ENCODE data around the gene SLC18A2. TPM values are rescaled to one million over a fixed set of nuclear protein-coding genes. Genes with fewer than 3 reads are reported as not detected.

The SLC18A2 gene
- total and polyA plus RNA-seq, 9 of the 15 experiments (the other 6 are each of a cell fraction or from before 2014, with no cell fraction given), result 0.03 to 5.4 (median 0.40) TPM

DNA sequence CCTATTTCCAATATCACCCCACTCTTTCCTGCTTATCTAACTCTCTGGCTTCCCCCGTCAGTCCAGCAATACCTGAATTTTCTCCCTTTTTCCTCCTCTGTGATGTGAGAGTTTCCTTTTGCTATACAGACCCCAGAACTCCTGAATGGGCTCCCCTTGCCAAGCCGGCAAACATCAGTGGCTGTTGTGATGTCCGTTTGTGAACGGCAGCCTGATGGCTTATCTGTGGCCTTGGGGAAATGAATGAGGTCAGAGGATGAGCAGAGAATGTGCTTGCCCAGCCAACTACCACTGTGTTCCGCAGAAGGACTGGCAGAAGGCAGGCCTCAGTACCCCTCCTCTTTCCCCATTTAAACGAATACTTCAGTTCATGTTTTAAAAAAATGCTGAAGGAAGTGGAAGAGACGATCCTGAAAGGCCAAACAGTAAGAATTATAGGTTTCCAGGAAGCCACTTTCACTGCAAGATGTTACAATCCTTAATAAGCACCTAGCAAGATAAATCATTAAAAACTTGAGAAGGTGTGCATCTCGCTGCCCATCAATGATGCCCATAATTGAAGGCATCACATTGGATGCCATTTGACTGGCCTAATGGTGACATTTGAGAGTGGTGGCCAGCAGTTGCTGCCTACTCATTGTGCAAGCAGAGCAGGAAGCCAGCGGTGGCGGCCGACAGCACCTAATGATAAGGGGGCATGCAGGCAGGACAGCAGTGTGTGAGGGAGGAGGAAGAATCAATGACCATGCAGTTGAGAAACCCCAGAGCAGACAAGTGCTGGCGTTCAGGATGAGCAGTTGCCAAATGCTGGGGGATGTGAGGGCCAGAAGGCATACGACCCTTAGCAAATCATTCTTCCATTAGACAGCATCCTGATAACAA is 31.5 kb downstream of the SLC18A2 start (continued):
- TF ChIP-seq, protein P1, sequence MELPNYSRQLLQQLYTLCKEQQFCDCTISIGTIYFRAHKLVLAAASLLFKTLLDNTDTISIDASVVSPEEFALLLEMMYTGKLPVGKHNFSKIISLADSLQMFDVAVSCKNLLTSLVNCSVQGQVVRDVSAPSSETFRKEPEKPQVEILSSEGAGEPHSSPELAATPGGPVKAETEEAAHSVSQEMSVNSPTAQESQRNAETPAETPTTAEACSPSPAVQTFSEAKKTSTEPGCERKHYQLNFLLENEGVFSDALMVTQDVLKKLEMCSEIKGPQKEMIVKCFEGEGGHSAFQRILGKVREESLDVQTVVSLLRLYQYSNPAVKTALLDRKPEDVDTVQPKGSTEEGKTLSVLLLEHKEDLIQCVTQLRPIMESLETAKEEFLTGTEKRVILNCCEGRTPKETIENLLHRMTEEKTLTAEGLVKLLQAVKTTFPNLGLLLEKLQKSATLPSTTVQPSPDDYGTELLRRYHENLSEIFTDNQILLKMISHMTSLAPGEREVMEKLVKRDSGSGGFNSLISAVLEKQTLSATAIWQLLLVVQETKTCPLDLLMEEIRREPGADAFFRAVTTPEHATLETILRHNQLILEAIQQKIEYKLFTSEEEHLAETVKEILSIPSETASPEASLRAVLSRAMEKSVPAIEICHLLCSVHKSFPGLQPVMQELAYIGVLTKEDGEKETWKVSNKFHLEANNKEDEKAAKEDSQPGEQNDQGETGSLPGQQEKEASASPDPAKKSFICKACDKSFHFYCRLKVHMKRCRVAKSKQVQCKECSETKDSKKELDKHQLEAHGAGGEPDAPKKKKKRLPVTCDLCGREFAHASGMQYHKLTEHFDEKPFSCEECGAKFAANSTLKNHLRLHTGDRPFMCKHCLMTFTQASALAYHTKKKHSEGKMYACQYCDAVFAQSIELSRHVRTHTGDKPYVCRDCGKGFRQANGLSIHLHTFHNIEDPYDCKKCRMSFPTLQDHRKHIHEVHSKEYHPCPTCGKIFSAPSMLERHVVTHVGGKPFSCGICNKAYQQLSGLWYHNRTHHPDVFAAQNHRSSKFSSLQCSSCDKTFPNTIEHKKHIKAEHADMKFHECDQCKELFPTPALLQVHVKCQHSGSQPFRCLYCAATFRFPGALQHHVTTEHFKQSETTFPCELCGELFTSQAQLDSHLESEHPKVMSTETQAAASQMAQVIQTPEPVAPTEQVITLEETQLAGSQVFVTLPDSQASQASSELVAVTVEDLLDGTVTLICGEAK (IDR thresholded peaks at IDR 0.05), result no peak
- TF ChIP-seq, protein P1 (CRISPR knock-in tag; IDR thresholded peaks at IDR 0.05), result no peak
- TF ChIP-seq SUPT5H (IDR thresholded peaks at IDR 0.05), result no peak
- no peak for TF ChIP-seq ZNF143 (CRISPR knock-in tag; IDR thresholded peaks at IDR 0.05)
- TF ChIP-seq DLX4 (CRISPR knock-in tag; IDR thresholded peaks at IDR 0.05), result no peak
- TF ChIP-seq TEAD4 (IDR thresholded peaks at IDR 0.05; ENCODE audit: low read length), result no peak
- TF ChIP-seq TEAD4 (CRISPR knock-in tag; IDR thresholded peaks at IDR 0.05; ENCODE audit: borderline replicate concordance), result no peak
- TF ChIP-seq, protein P2, sequence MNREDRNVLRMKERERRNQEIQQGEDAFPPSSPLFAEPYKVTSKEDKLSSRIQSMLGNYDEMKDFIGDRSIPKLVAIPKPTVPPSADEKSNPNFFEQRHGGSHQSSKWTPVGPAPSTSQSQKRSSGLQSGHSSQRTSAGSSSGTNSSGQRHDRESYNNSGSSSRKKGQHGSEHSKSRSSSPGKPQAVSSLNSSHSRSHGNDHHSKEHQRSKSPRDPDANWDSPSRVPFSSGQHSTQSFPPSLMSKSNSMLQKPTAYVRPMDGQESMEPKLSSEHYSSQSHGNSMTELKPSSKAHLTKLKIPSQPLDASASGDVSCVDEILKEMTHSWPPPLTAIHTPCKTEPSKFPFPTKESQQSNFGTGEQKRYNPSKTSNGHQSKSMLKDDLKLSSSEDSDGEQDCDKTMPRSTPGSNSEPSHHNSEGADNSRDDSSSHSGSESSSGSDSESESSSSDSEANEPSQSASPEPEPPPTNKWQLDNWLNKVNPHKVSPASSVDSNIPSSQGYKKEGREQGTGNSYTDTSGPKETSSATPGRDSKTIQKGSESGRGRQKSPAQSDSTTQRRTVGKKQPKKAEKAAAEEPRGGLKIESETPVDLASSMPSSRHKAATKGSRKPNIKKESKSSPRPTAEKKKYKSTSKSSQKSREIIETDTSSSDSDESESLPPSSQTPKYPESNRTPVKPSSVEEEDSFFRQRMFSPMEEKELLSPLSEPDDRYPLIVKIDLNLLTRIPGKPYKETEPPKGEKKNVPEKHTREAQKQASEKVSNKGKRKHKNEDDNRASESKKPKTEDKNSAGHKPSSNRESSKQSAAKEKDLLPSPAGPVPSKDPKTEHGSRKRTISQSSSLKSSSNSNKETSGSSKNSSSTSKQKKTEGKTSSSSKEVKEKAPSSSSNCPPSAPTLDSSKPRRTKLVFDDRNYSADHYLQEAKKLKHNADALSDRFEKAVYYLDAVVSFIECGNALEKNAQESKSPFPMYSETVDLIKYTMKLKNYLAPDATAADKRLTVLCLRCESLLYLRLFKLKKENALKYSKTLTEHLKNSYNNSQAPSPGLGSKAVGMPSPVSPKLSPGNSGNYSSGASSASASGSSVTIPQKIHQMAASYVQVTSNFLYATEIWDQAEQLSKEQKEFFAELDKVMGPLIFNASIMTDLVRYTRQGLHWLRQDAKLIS (CRISPR knock-in tag; IDR thresholded peaks at IDR 0.05), result no peak
- no peak for TF ChIP-seq ZNF232 (CRISPR knock-in tag; IDR thresholded peaks at IDR 0.05)
- TF ChIP-seq SRSF7 (optimal IDR thresholded peaks at IDR 0.05; ENCODE audit: low read depth, low read length), result no peak
- TF ChIP-seq SREBF2 (CRISPR knock-in tag; IDR thresholded peaks at IDR 0.05), result no peak
- TF ChIP-seq SOX6 (IDR thresholded peaks at IDR 0.05), result no peak
